Stomach (tissue), 4 donors: ENCODE measurements around the gene MAPKAPK2.

Experiments
- CTCF ChIP-seq, 7 experiments: fragments of 450-650 bp in 4 of 7; fragments of 200-600 bp in 3 of 7; sonication (generic) in 3 of 7; IDR thresholded peaks; one replicate each; pipeline ENCODE4 v1.5.1; 2016 to 2019; ENCODE audit warnings: antibody characterized with exemption in 7 of 7, control low read depth in 2 of 7, mild to moderate bottlenecking in 1 of 7
- POLR2A ChIP-seq, 4 donors: fragments of 450-650 bp; IDR thresholded peaks; one replicate each; pipeline ENCODE4 v1.6.1; 2016; ENCODE audit warnings: antibody characterized with exemption in 4 of 4, control low read depth in 2 of 4, mild to moderate bottlenecking in 1 of 4, moderate library complexity in 1 of 4

GRCh38 chr1:206651014-206651413 is 33.7 kb upstream of the MAPKAPK2 start:
- TF ChIP-seq CTCF (IDR thresholded peaks at IDR 0.05) (no peak), POLR2A (IDR thresholded peaks at IDR 0.05) (no peak)
